ENCODE data around the gene SLBP.

DNA sequence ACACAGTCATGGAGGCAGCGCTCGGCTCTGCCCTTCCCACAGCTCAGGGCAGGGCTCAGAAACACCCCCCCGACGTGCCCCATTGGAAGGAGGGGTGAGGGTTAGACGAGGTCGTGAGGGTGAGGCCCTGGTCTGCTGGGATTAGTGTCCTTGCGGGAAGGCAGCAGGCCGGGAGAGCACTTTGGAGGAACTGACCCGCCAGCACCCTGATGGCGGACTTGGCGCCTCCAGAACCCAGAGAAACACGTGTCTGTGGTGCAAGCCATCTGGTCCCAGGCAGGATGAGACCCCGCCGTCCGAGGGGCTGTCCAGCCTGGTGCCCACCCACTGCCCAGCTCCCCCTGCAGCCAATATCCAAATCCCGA lies 35.5 kb upstream of the SLBP start:
- TF ChIP-seq, protein P1, sequence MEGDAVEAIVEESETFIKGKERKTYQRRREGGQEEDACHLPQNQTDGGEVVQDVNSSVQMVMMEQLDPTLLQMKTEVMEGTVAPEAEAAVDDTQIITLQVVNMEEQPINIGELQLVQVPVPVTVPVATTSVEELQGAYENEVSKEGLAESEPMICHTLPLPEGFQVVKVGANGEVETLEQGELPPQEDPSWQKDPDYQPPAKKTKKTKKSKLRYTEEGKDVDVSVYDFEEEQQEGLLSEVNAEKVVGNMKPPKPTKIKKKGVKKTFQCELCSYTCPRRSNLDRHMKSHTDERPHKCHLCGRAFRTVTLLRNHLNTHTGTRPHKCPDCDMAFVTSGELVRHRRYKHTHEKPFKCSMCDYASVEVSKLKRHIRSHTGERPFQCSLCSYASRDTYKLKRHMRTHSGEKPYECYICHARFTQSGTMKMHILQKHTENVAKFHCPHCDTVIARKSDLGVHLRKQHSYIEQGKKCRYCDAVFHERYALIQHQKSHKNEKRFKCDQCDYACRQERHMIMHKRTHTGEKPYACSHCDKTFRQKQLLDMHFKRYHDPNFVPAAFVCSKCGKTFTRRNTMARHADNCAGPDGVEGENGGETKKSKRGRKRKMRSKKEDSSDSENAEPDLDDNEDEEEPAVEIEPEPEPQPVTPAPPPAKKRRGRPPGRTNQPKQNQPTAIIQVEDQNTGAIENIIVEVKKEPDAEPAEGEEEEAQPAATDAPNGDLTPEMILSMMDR (IDR thresholded peaks at IDR 0.05 in 2 of 3, conservative IDR thresholded peaks at IDR 0.05 in 1 of 3; ENCODE audit: control insufficient read depth in 2 of 3, extremely low read depth in 1 of 3, insufficient read depth in 1 of 3, low read depth in 3 of 3, low read length in 3 of 3): no peak
- no peak for TF ChIP-seq CBX5 (IDR thresholded peaks at IDR 0.05; ENCODE audit: low read depth)
- no peak for TF ChIP-seq POLR2AphosphoS5 (IDR thresholded peaks at IDR 0.05; ENCODE audit: low read length)

All from GM12878 (cell line).